PC-9 (cell line): ENCODE measurements around the gene DAB1.

Experiments used
- EZH2 ChIP-seq: fragments of 200-600 bp; sonication (generic); IDR thresholded peaks from 2 replicates; pipeline ENCODE4 v1.8.0; 2017; ENCODE audit warnings: antibody characterized with exemption, low read depth
- TF ChIP-seq, protein P1 (sequence below): fragments of 200-600 bp; sonication (generic); conservative IDR thresholded peaks from 2 replicates; pipeline ENCODE4 v1.6.1; 2017; ENCODE audit warnings: mixed run types, antibody characterized with exemption, mild to moderate bottlenecking, moderate library complexity

DNA sequence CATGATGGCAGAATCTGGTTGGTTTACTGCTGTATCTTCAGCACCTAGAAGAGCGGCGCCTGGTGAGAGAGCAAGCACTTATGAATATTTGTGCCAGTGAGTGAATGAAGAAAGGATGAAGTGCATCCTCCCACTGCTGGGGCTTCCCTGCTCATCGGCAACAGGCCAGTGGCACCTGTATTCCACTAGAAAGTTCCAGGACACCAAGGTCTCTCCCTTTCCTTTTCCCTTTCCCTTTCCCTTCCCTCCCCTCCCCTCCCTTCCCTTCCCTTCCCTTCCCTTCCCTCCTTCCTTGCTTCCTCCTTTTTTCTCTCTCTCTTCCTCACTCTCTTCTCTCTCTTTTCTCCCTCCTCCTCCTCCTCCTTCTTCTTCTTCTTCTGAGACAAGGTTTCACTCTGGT is 86.2 kb downstream of the DAB1 start:
- TF ChIP-seq, protein P1, sequence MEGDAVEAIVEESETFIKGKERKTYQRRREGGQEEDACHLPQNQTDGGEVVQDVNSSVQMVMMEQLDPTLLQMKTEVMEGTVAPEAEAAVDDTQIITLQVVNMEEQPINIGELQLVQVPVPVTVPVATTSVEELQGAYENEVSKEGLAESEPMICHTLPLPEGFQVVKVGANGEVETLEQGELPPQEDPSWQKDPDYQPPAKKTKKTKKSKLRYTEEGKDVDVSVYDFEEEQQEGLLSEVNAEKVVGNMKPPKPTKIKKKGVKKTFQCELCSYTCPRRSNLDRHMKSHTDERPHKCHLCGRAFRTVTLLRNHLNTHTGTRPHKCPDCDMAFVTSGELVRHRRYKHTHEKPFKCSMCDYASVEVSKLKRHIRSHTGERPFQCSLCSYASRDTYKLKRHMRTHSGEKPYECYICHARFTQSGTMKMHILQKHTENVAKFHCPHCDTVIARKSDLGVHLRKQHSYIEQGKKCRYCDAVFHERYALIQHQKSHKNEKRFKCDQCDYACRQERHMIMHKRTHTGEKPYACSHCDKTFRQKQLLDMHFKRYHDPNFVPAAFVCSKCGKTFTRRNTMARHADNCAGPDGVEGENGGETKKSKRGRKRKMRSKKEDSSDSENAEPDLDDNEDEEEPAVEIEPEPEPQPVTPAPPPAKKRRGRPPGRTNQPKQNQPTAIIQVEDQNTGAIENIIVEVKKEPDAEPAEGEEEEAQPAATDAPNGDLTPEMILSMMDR = no peak
- TF ChIP-seq EZH2 = no peak
